ENCODE data around the gene C3orf70.

C3orf70 gene

GRCh38 chr3:185066251-185066650, 86.6 kb downstream of the C3orf70 start:
- no peaks in the 10 kb centered on the region for H3K27me3 ChIP-seq
- H3K4me1 ChIP-seq (ENCODE audit: control insufficient read depth in 1 of 2, insufficient read depth in 1 of 2, low read depth in 1 of 2, low read length in 1 of 2) = no peaks in the 10 kb centered on the region
- no peak overlapping the region for H3K27ac ChIP-seq
- H3K36me3 ChIP-seq = no peaks in the 10 kb centered on the region
- TF ChIP-seq, protein P1, sequence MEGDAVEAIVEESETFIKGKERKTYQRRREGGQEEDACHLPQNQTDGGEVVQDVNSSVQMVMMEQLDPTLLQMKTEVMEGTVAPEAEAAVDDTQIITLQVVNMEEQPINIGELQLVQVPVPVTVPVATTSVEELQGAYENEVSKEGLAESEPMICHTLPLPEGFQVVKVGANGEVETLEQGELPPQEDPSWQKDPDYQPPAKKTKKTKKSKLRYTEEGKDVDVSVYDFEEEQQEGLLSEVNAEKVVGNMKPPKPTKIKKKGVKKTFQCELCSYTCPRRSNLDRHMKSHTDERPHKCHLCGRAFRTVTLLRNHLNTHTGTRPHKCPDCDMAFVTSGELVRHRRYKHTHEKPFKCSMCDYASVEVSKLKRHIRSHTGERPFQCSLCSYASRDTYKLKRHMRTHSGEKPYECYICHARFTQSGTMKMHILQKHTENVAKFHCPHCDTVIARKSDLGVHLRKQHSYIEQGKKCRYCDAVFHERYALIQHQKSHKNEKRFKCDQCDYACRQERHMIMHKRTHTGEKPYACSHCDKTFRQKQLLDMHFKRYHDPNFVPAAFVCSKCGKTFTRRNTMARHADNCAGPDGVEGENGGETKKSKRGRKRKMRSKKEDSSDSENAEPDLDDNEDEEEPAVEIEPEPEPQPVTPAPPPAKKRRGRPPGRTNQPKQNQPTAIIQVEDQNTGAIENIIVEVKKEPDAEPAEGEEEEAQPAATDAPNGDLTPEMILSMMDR (IDR thresholded peaks at IDR 0.05) = no peak
- H3K9me3 ChIP-seq = no peaks in the 10 kb centered on the region
- H3K4me3 ChIP-seq (ENCODE audit: low read depth in 1 of 2, low read length in 1 of 2) = no peak overlapping the region

- Histone ChIP-seq H3K9me3 (no peaks in the 10 kb centered on the region), H3K4me1 (ENCODE audit: control insufficient read depth in 1 of 2, insufficient read depth in 1 of 2, low read depth in 1 of 2, low read length in 1 of 2) (peaks cover under 1 to 8% of the 10 kb centered on the region in 2 experiments), H3K27me3 (no peaks in the 10 kb centered on the region), H3K36me3 (no peaks in the 10 kb centered on the region), H3K27ac (no peak overlapping the region), H3K4me3 (ENCODE audit: low read depth in 1 of 2, low read length in 1 of 2) (no peak overlapping the region)
- TF ChIP-seq, protein P1 (IDR thresholded peaks at IDR 0.05) = no peak
These were observed 87.8 kb downstream of the C3orf70 start for GRCh38 chr3:185065059-185065458.

DNA sequence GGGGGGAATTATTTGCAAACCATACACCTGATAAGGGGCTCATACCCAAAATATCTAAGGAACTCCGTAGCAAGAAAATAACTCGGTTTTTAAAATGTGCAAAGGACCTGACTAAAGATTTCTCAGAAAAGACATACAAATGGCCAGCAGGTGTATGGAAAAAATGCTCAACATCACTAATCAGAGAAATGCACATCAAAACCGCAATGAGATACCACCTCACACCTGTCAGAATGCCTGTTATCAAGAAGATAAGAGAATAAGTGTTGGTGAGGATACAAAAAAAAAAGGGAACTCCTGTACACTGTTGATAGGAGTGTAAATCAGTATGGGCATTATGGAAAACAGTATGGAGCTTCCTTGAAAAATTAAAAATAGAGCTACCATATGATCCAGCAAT, 89.4 kb downstream of the C3orf70 start:
- H3K4me3 ChIP-seq (ENCODE audit: low read depth in 1 of 2, low read length in 1 of 2) = no peak overlapping the region
- no peak overlapping the region for H3K27ac ChIP-seq
- H3K27me3 ChIP-seq = no peaks in the 10 kb centered on the region
- TF ChIP-seq, protein P1 (IDR thresholded peaks at IDR 0.05) = no peak
- no peaks in the 10 kb centered on the region for H3K36me3 ChIP-seq
- peaks cover 11 to 18% of the 10 kb centered on the region in 2 experiments for H3K4me1 ChIP-seq (ENCODE audit: control insufficient read depth in 1 of 2, insufficient read depth in 1 of 2, low read depth in 1 of 2, low read length in 1 of 2)
- no peaks in the 10 kb centered on the region for H3K9me3 ChIP-seq

DNA sequence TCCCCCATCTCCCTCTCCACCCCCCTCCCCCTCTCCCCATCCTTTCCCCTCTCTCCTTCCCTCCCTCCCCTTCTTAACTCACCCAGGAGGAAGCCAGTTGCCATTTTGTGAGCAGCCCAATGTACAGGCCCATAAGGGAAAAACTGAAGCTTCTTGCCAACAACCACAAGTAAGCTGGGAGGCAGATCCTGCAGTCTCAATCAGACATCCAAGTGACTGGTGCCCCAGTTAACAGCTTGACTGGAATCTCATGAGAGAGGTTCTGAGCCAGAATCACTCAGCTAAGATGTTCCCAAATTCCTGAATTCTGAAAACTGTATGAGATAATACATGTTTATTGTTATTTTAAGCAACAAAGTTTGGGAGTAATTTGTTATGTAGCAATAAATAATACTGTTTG, 90.7 kb downstream of the C3orf70 start:
- TF ChIP-seq, protein P1 (IDR thresholded peaks at IDR 0.05) = no peak
- H3K4me3 ChIP-seq (ENCODE audit: low read depth in 1 of 2, low read length in 1 of 2) = no peak overlapping the region
- no peaks in the 10 kb centered on the region for H3K36me3 ChIP-seq
- H3K9me3 ChIP-seq = no peaks in the 10 kb centered on the region
- peaks cover 11 to 18% of the 10 kb centered on the region in 2 experiments for H3K4me1 ChIP-seq (ENCODE audit: control insufficient read depth in 1 of 2, insufficient read depth in 1 of 2, low read depth in 1 of 2, low read length in 1 of 2)
- no peak overlapping the region for H3K27ac ChIP-seq
- H3K27me3 ChIP-seq = no peaks in the 10 kb centered on the region

GRCh38 chr3:185060655-185061054, 92.2 kb downstream of the C3orf70 start:
- Histone ChIP-seq H3K9me3 (no peaks in the 10 kb centered on the region), H3K27me3 (no peaks in the 10 kb centered on the region)
- TF ChIP-seq, protein P1 (IDR thresholded peaks at IDR 0.05) = no peak

GRCh38 chr3:185059766-185060165, 93.1 kb downstream of the C3orf70 start:
- peaks cover 7% of the 10 kb centered on the region for H3K36me3 ChIP-seq
- TF ChIP-seq, protein P1 (IDR thresholded peaks at IDR 0.05) = no peak
- no peaks in the 10 kb centered on the region for H3K27me3 ChIP-seq
- peak overlapping the region in 1 of 2 experiments; percentile 21 for H3K4me3 ChIP-seq (ENCODE audit: low read depth in 1 of 2, low read length in 1 of 2)
- H3K9me3 ChIP-seq = no peaks in the 10 kb centered on the region
- H3K27ac ChIP-seq = peak overlapping the region; percentile 62
- H3K4me1 ChIP-seq (ENCODE audit: control insufficient read depth in 1 of 2, insufficient read depth in 1 of 2, low read depth in 1 of 2, low read length in 1 of 2) = peaks cover 11 to 18% of the 10 kb centered on the region in 2 experiments

More at GRCh38 chr3:185060655-185061054, 92.2 kb downstream of the C3orf70 start:
- Histone ChIP-seq H3K36me3 (peaks cover under 1% of the 10 kb centered on the region), H3K27ac (no peak overlapping the region), H3K4me1 (ENCODE audit: control insufficient read depth in 1 of 2, insufficient read depth in 1 of 2, low read depth in 1 of 2, low read length in 1 of 2) (peaks cover 11 to 18% of the 10 kb centered on the region in 2 experiments), H3K4me3 (ENCODE audit: low read depth in 1 of 2, low read length in 1 of 2) (no peak overlapping the region)

All from neutrophil (primary cell).